GM23338 (cell line): ENCODE measurements around the gene ADAMTS17. TPM values are rescaled to one million over a fixed set of nuclear protein-coding genes. Genes with fewer than 3 reads are reported as not detected.

Experiments
- ATAC-seq: fragments of 200-7000 bp; cut with Tn5 transposase; 3 replicates; pipeline ENCODE4 v1.9.1; 2020
- DNase-seq: peaks from one replicate; pipeline ENCODE4 v3.0.0-alpha.2; 2015; ENCODE audit warnings: low spot score
- H2AFZ ChIP-seq: fragments of 200-600 bp; sonication (generic); 2 replicates; pipeline ENCODE4 v1.8.0; 2016; ENCODE audit warnings: antibody characterized with exemption, mild to moderate bottlenecking, moderate library complexity
- H3F3A ChIP-seq: fragments of 200-600 bp; sonication (generic); replicated peaks from 2 replicates; pipeline ENCODE4 v1.8.0; 2017; ENCODE audit warnings: antibody characterized with exemption, mixed run types, low read depth
- H3K27ac ChIP-seq: fragments of 200-600 bp; sonication (generic); 2 replicates; pipeline ENCODE4 v1.6.1; 2016; ENCODE audit warnings: low read depth
- H3K27me3 ChIP-seq: fragments of 200-600 bp; sonication (generic); 2 replicates; pipeline ENCODE4 v1.8.0; 2016; ENCODE audit warnings: mild to moderate bottlenecking, mixed run types, moderate library complexity; ENCODE audit not compliant: insufficient read depth
- H3K36me3 ChIP-seq: fragments of 200-600 bp; sonication (generic); 2 replicates; pipeline ENCODE4 v1.8.0; 2016; ENCODE audit warnings: mild to moderate bottlenecking; ENCODE audit not compliant: insufficient read depth
- H3K4me1 ChIP-seq: fragments of 200-600 bp; sonication (generic); 2 replicates; pipeline ENCODE4 v1.8.0; 2016; ENCODE audit warnings: mild to moderate bottlenecking, moderate library complexity; ENCODE audit not compliant: insufficient read depth
- H3K4me2 ChIP-seq: fragments of 200-600 bp; sonication (generic); 2 replicates; pipeline ENCODE4 v1.7.1; 2017; ENCODE audit warnings: mixed run types
- H3K4me3 ChIP-seq: fragments of 200-600 bp; sonication (generic); 2 replicates; pipeline ENCODE4 v1.6.1; 2016; ENCODE audit warnings: mixed run types
- H3K79me2 ChIP-seq: fragments of 200-600 bp; sonication (generic); replicated peaks from 2 replicates; pipeline ENCODE4 v1.8.0; 2017; ENCODE audit warnings: mild to moderate bottlenecking; ENCODE audit not compliant: insufficient read depth
- H3K9me2 ChIP-seq: fragments of 200-600 bp; sonication (generic); 2 replicates; pipeline ENCODE4 v1.8.0; 2017; ENCODE audit not compliant: insufficient read depth
- H4K20me1 ChIP-seq: fragments of 200-600 bp; sonication (generic); replicated peaks from 2 replicates; pipeline ENCODE4 v1.8.0; 2017; ENCODE audit warnings: mild to moderate bottlenecking; ENCODE audit not compliant: insufficient read depth
- H3K27ac Mint-ChIP-seq: 2 replicates; pipeline ENCODE4 v1.8.0; 2020; ENCODE audit warnings: inconsistent platforms, mild to moderate bottlenecking, moderate library complexity, mixed read lengths
- H3K27me3 Mint-ChIP-seq: 3 replicates; pipeline ENCODE4 v1.8.0; 2022; ENCODE audit warnings: low read depth, mild to moderate bottlenecking, moderate library complexity, mixed read lengths, inconsistent platforms; ENCODE audit not compliant: insufficient read depth, poor library complexity
- H3K36me3 Mint-ChIP-seq: 3 replicates; pipeline ENCODE4 v1.8.0; 2021; ENCODE audit warnings: low read depth, mild to moderate bottlenecking, inconsistent platforms, moderate library complexity, mixed read lengths
- H3K4me1 Mint-ChIP-seq: 3 replicates; pipeline ENCODE4 v1.8.0; 2020; ENCODE audit warnings: mild to moderate bottlenecking, inconsistent platforms, mixed read lengths
- H3K4me3 Mint-ChIP-seq: 3 replicates; pipeline ENCODE4 v1.8.0; 2021; ENCODE audit warnings: moderate library complexity, mild to moderate bottlenecking, inconsistent platforms, mixed read lengths
- H3K9me3 Mint-ChIP-seq: 3 replicates; pipeline ENCODE4 v1.8.0; 2020; ENCODE audit warnings: moderate library complexity, mild to moderate bottlenecking, inconsistent platforms, mixed read lengths
- CREB1 ChIP-seq: fragments of 250-450 bp; sonication (Bioruptor Pico); IDR thresholded peaks from 2 replicates; pipeline ENCODE4 v1.5.0; 2020; ENCODE audit warnings: low read depth, mild to moderate bottlenecking, moderate library complexity
- POLR2AphosphoS5 ChIP-seq: IDR thresholded peaks from 2 replicates; pipeline ENCODE4 v1.6.1; 2016; ENCODE audit warnings: antibody characterized with exemption, low read depth
- STAT1 ChIP-seq: IDR thresholded peaks from one replicate; pipeline ENCODE4 v1.6.1; 2016; ENCODE audit warnings: antibody characterized with exemption; ENCODE audit not compliant: unreplicated experiment
- ZNF331 ChIP-seq: fragments of 250-450 bp; sonication (Bioruptor Pico); IDR thresholded peaks from 2 replicates; pipeline ENCODE4 v1.5.0; 2020; ENCODE audit warnings: low read depth, mild to moderate bottlenecking, moderate library complexity
- ZNF462 ChIP-seq: fragments of 250-450 bp; sonication (Bioruptor Pico); IDR thresholded peaks from 2 replicates; pipeline ENCODE4 v1.5.0; 2020; ENCODE audit warnings: mild to moderate bottlenecking, moderate library complexity
- polyA plus RNA-seq: library from polyadenylated mRNA; unstranded; fragments of >200 nt; fragmentation: Nextera tagmentation; extraction: Ambion mirVana; gene quantifications from 2 replicates; pipeline ENCODE4 v1.2.1, GENCODE V29; 2016
- total RNA-seq: library from RNA; depleted of rRNA; stranded (reverse); fragments of >200 nt; shearing (Covaris generic); gene quantifications from 2 replicates; pipeline ENCODE4 v1.2.3, GENCODE V29; 2014
- TF ChIP-seq, protein P1 (sequence below): IDR thresholded peaks from one replicate; pipeline ENCODE4 v1.6.1; 2018; ENCODE audit warnings: antibody characterized with exemption; ENCODE audit not compliant: unreplicated experiment
- TF ChIP-seq, protein P2 (sequence below): IDR thresholded peaks from 2 replicates; pipeline ENCODE4 v1.6.1; 2016; ENCODE audit warnings: antibody characterized with exemption
- TF ChIP-seq, protein P3 (sequence below), 2 experiments: fragments of 200-600 bp in 1 of 2; sonication (generic) in 1 of 2; conservative IDR thresholded peaks; 2 replicates each; pipeline versions ENCODE4 v1.5.1 to v1.6.1; 2016 to 2017; ENCODE audit warnings: antibody characterized with exemption in 2 of 2, low read depth in 2 of 2, mild to moderate bottlenecking in 2 of 2, moderate library complexity in 1 of 2

ADAMTS17 gene
- total and polyA plus RNA-seq, 2 experiments from 2014 or later = 0.60 to 3.8 TPM

GRCh38 chr15:100005013-100005412, 336.8 kb downstream of the ADAMTS17 start:
- Histone ChIP-seq H3K9me2 (no peaks in the 10 kb centered on the region), H3K4me2 (no peak overlapping the region), H3K4me3 (no peak overlapping the region), H2AFZ (no peak overlapping the region), H3F3A (no peaks in the 10 kb centered on the region), H3K4me1 (no peaks in the 10 kb centered on the region), H3K27ac (no peak overlapping the region), H3K79me2 (no peaks in the 10 kb centered on the region), H3K27me3 (no peaks in the 10 kb centered on the region), H3K36me3 (no peaks in the 10 kb centered on the region), H4K20me1 (no peaks in the 10 kb centered on the region)
- peaks cover 5% of the 10 kb centered on the region for H3K27me3 Mint-ChIP-seq
- ATAC-seq = no peak
- H3K9me3 Mint-ChIP-seq = no peaks in the 10 kb centered on the region
- H3K27ac Mint-ChIP-seq = no peak overlapping the region
- DNase-seq = no peak
- H3K4me1 Mint-ChIP-seq = peaks cover 9% of the 10 kb centered on the region; the same call in 2 of the 3 replicates
- no peak overlapping the region for H3K4me3 Mint-ChIP-seq
- TF ChIP-seq ZNF331 (CRISPR knock-in tag) (no peak), POLR2AphosphoS5 (no peak), CREB1 (CRISPR knock-in tag) (no peak)
- no peaks in the 10 kb centered on the region; the same call in 2 of the 3 replicates for H3K36me3 Mint-ChIP-seq

- H3K79me2 ChIP-seq = no peaks in the 10 kb centered on the region
- DNase-seq (no peak), ATAC-seq (no peak; the same call in 2 of the 3 replicates)
- Mint-ChIP-seq H3K4me3 (no peak overlapping the region), H3K4me1 (peaks cover 9% of the 10 kb centered on the region; the same call in 2 of the 3 replicates), H3K27me3 (peaks cover 9% of the 10 kb centered on the region), H3K36me3 (no peaks in the 10 kb centered on the region), H3K27ac (no peak overlapping the region), H3K9me3 (no peaks in the 10 kb centered on the region)
- no peak overlapping the region for H3K4me2 ChIP-seq
- no peaks in the 10 kb centered on the region for H3K36me3 ChIP-seq
- no peaks in the 10 kb centered on the region for H3F3A ChIP-seq
- no peaks in the 10 kb centered on the region for H3K4me1 ChIP-seq
- no peaks in the 10 kb centered on the region for H4K20me1 ChIP-seq
- no peak overlapping the region for H2AFZ ChIP-seq
- no peaks in the 10 kb centered on the region for H3K27me3 ChIP-seq
- H3K9me2 ChIP-seq = no peaks in the 10 kb centered on the region
- no peak overlapping the region for H3K4me3 ChIP-seq
- H3K27ac ChIP-seq = no peak overlapping the region
- TF ChIP-seq, protein P1, sequence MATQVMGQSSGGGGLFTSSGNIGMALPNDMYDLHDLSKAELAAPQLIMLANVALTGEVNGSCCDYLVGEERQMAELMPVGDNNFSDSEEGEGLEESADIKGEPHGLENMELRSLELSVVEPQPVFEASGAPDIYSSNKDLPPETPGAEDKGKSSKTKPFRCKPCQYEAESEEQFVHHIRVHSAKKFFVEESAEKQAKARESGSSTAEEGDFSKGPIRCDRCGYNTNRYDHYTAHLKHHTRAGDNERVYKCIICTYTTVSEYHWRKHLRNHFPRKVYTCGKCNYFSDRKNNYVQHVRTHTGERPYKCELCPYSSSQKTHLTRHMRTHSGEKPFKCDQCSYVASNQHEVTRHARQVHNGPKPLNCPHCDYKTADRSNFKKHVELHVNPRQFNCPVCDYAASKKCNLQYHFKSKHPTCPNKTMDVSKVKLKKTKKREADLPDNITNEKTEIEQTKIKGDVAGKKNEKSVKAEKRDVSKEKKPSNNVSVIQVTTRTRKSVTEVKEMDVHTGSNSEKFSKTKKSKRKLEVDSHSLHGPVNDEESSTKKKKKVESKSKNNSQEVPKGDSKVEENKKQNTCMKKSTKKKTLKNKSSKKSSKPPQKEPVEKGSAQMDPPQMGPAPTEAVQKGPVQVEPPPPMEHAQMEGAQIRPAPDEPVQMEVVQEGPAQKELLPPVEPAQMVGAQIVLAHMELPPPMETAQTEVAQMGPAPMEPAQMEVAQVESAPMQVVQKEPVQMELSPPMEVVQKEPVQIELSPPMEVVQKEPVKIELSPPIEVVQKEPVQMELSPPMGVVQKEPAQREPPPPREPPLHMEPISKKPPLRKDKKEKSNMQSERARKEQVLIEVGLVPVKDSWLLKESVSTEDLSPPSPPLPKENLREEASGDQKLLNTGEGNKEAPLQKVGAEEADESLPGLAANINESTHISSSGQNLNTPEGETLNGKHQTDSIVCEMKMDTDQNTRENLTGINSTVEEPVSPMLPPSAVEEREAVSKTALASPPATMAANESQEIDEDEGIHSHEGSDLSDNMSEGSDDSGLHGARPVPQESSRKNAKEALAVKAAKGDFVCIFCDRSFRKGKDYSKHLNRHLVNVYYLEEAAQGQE = no peak
- TF ChIP-seq STAT1 (no peak), ZNF462 (CRISPR knock-in tag) (no peak)
- TF ChIP-seq, protein P2, sequence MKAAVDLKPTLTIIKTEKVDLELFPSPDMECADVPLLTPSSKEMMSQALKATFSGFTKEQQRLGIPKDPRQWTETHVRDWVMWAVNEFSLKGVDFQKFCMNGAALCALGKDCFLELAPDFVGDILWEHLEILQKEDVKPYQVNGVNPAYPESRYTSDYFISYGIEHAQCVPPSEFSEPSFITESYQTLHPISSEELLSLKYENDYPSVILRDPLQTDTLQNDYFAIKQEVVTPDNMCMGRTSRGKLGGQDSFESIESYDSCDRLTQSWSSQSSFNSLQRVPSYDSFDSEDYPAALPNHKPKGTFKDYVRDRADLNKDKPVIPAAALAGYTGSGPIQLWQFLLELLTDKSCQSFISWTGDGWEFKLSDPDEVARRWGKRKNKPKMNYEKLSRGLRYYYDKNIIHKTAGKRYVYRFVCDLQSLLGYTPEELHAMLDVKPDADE = no peak
- TF ChIP-seq, protein P3, sequence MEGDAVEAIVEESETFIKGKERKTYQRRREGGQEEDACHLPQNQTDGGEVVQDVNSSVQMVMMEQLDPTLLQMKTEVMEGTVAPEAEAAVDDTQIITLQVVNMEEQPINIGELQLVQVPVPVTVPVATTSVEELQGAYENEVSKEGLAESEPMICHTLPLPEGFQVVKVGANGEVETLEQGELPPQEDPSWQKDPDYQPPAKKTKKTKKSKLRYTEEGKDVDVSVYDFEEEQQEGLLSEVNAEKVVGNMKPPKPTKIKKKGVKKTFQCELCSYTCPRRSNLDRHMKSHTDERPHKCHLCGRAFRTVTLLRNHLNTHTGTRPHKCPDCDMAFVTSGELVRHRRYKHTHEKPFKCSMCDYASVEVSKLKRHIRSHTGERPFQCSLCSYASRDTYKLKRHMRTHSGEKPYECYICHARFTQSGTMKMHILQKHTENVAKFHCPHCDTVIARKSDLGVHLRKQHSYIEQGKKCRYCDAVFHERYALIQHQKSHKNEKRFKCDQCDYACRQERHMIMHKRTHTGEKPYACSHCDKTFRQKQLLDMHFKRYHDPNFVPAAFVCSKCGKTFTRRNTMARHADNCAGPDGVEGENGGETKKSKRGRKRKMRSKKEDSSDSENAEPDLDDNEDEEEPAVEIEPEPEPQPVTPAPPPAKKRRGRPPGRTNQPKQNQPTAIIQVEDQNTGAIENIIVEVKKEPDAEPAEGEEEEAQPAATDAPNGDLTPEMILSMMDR (conservative IDR thresholded peaks at IDR 0.05; ENCODE audit: low read depth in 2 of 2) = no peak
Observed at GRCh38 chr15:100002787-100003536, 338.8 kb downstream of the ADAMTS17 start.
